Loucy (cell line): ENCODE measurements around the gene SEMA6D.

Source experiments
- H2AFZ ChIP-seq: fragments of 200-600 bp; sonication (generic); 2 replicates; pipeline ENCODE4 v1.6.0; 2016; ENCODE audit warnings: antibody characterized with exemption, mild to moderate bottlenecking, low read length, moderate library complexity
- H3F3A ChIP-seq: fragments of 200-600 bp; 2 replicates; pipeline ENCODE4 v1.6.0; 2016; ENCODE audit warnings: antibody characterized with exemption, low read depth, mild to moderate bottlenecking
- H3K27me3 ChIP-seq: fragments of 200-600 bp; sonication (generic); 2 replicates; pipeline ENCODE4 v1.6.1; 2014; ENCODE audit warnings: low read length, mild to moderate bottlenecking; ENCODE audit not compliant: insufficient read depth, poor library complexity, severe bottlenecking
- H3K36me3 ChIP-seq: fragments of 200-600 bp; sonication (generic); 2 replicates; pipeline ENCODE4 v1.6.1; 2016; ENCODE audit warnings: low read length; ENCODE audit not compliant: insufficient read depth
- H3K4me1 ChIP-seq: fragments of 200-600 bp; sonication (generic); 2 replicates; pipeline ENCODE4 v1.5.1; 2014; ENCODE audit warnings: low read length, mild to moderate bottlenecking; ENCODE audit not compliant: insufficient read depth, poor library complexity, severe bottlenecking
- H3K4me2 ChIP-seq: fragments of 200-600 bp; sonication (generic); 2 replicates; pipeline ENCODE4 v1.6.0; 2014; ENCODE audit warnings: antibody characterized with exemption, low read length, low read depth, mild to moderate bottlenecking; ENCODE audit not compliant: poor library complexity, severe bottlenecking
- H3K4me3 ChIP-seq: fragments of 200-600 bp; sonication (generic); 2 replicates; pipeline ENCODE4 v1.5.1; 2014; ENCODE audit warnings: low read length, mild to moderate bottlenecking, mixed read lengths; ENCODE audit not compliant: poor library complexity, severe bottlenecking
- H3K79me2 ChIP-seq: fragments of 200-600 bp; sonication (generic); 2 replicates; pipeline ENCODE4 v1.6.1; 2014; ENCODE audit warnings: low read length; ENCODE audit not compliant: insufficient read depth
- H3K9ac ChIP-seq: fragments of 200-600 bp; sonication (generic); 2 replicates; pipeline ENCODE4 v1.6.0; 2014; ENCODE audit warnings: mild to moderate bottlenecking, low read depth, low read length, moderate library complexity; ENCODE audit not compliant: poor library complexity, severe bottlenecking
- H3K9me2 ChIP-seq: fragments of 200-600 bp; sonication (generic); replicated peaks from 2 replicates; pipeline ENCODE4 v1.6.1; 2016; ENCODE audit warnings: low read depth, low read length, mixed read lengths
- H3K9me3 ChIP-seq: fragments of 200-600 bp; sonication (generic); 2 replicates; pipeline ENCODE4 v1.6.1; 2014; ENCODE audit warnings: mild to moderate bottlenecking, antibody characterized with exemption, low read length, low read depth; ENCODE audit not compliant: insufficient read depth
- H4K20me1 ChIP-seq: fragments of 200-600 bp; sonication (generic); 2 replicates; pipeline ENCODE4 v1.6.0; 2014; ENCODE audit warnings: antibody characterized with exemption, low read length, mild to moderate bottlenecking; ENCODE audit not compliant: insufficient read depth, poor library complexity, severe bottlenecking
- CTCF ChIP-seq: fragments of 200-600 bp; sonication (generic); conservative IDR thresholded peaks from 2 replicates; pipeline ENCODE4 v1.5.1; 2014; ENCODE audit warnings: mild to moderate bottlenecking, antibody characterized with exemption, low read length
- EZH2phosphoT487 ChIP-seq: fragments of 200-600 bp; IDR thresholded peaks from 2 replicates; pipeline ENCODE4 v1.6.1; 2018; ENCODE audit warnings: antibody characterized with exemption, mild to moderate bottlenecking, moderate library complexity, borderline replicate concordance

SEMA6D gene

DNA sequence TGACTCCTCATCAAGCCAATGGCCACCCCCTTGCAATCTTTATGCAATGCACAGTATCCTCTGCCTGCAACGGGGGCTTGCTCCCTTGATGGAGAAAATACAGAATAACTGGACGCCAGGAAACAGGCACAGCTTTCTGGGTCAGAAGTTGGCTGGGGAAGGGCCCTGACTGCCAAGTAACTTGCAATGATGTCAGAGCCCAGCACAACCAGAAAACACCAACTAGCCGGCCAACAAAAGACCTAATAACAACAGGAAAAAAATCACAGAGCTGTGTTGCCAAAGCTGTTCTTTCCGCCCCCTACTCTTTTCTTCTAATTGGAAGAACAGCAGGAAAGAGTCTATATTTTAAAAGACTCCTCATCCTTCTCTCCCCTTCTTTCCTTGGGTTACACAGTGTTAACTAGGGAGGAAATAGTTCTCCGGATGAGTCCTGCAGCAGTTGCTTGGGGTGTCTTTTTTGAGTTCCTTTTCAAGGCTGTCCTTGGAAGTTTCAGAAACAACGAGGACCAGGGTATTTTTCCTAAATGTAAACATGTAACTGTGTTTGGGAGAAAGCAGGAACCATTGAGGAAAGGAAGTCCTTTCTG is 1.4 kb upstream of the SEMA6D start:
- Histone ChIP-seq H3F3A (no peaks in the 10 kb centered on the region), H2AFZ (no peak overlapping the region), H3K9me3 (no peaks in the 10 kb centered on the region), H3K4me2 (no peak overlapping the region), H3K36me3 (no peaks in the 10 kb centered on the region), H3K27me3 (no peaks in the 10 kb centered on the region), H3K9ac (no peak overlapping the region), H3K4me1 (no peaks in the 10 kb centered on the region), H3K4me3 (no peak overlapping the region), H3K9me2 (no peaks in the 10 kb centered on the region), H4K20me1 (no peaks in the 10 kb centered on the region), H3K79me2 (no peaks in the 10 kb centered on the region)
- TF ChIP-seq EZH2phosphoT487 (no peak), CTCF (no peak)

GRCh38 chr15:47716516-47716915 is 789 bp upstream of the SEMA6D start:
- Histone ChIP-seq H3K36me3 (no peaks in the 10 kb centered on the region), H3K4me3 (no peak overlapping the region), H2AFZ (no peak overlapping the region), H3K9me2 (no peaks in the 10 kb centered on the region), H3K9ac (no peak overlapping the region), H3K79me2 (no peaks in the 10 kb centered on the region), H3F3A (no peaks in the 10 kb centered on the region), H3K9me3 (no peaks in the 10 kb centered on the region), H3K27me3 (no peaks in the 10 kb centered on the region), H3K4me1 (no peaks in the 10 kb centered on the region), H4K20me1 (no peaks in the 10 kb centered on the region), H3K4me2 (no peak overlapping the region)
- TF ChIP-seq CTCF (no peak), EZH2phosphoT487 (no peak)

GRCh38 chr15:47718497-47719437 is 1.5 kb downstream of the SEMA6D start:
- Histone ChIP-seq H3F3A (no peaks in the 10 kb centered on the region), H3K36me3 (no peaks in the 10 kb centered on the region), H3K9ac (no peak overlapping the region), H3K4me3 (no peak overlapping the region), H3K4me1 (no peaks in the 10 kb centered on the region), H3K4me2 (no peak overlapping the region), H3K79me2 (no peaks in the 10 kb centered on the region), H3K27me3 (no peaks in the 10 kb centered on the region), H4K20me1 (no peaks in the 10 kb centered on the region), H3K9me2 (no peaks in the 10 kb centered on the region), H3K9me3 (no peaks in the 10 kb centered on the region), H2AFZ (no peak overlapping the region)
- TF ChIP-seq EZH2phosphoT487 (no peak), CTCF (no peak)
